Effector memory CD4-positive, alpha-beta T cell (primary cell): ENCODE measurements around the gene PAGE5.

Experiments used
- DNase-seq, 3 donors: peaks; one replicate each; pipeline ENCODE4 v3.0.0-alpha.2; 2020
- H3K27ac ChIP-seq: 2 replicates; pipeline ENCODE4 v1.7.0; 2013; ENCODE audit warnings: mild to moderate bottlenecking, low read length, moderate library complexity; ENCODE audit not compliant: insufficient read depth, poor library complexity, severe bottlenecking
- H3K27me3 ChIP-seq: replicated peaks from 2 replicates; pipeline ENCODE4 v1.7.0; 2013; ENCODE audit warnings: mild to moderate bottlenecking, low read length; ENCODE audit not compliant: insufficient read depth, control insufficient read depth, poor library complexity, severe bottlenecking
- H3K36me3 ChIP-seq: 2 replicates; pipeline ENCODE4 v1.7.0; 2013; ENCODE audit warnings: mild to moderate bottlenecking, low read length, moderate library complexity; ENCODE audit not compliant: control insufficient read depth, insufficient read depth
- H3K4me1 ChIP-seq: 2 replicates; pipeline ENCODE4 v1.7.0; 2013; ENCODE audit warnings: low read length, mild to moderate bottlenecking; ENCODE audit not compliant: control insufficient read depth, insufficient read depth, poor library complexity, severe bottlenecking
- H3K4me3 ChIP-seq: 2 replicates; pipeline ENCODE4 v1.7.0; 2013; ENCODE audit warnings: low read length, low read depth, mild to moderate bottlenecking; ENCODE audit not compliant: insufficient read depth, poor library complexity, severe bottlenecking
- H3K9me3 ChIP-seq: 2 replicates; pipeline ENCODE4 v1.7.0; 2013; ENCODE audit warnings: mild to moderate bottlenecking, low read length, moderate library complexity; ENCODE audit not compliant: control insufficient read depth

The PAGE5 gene

DNA sequence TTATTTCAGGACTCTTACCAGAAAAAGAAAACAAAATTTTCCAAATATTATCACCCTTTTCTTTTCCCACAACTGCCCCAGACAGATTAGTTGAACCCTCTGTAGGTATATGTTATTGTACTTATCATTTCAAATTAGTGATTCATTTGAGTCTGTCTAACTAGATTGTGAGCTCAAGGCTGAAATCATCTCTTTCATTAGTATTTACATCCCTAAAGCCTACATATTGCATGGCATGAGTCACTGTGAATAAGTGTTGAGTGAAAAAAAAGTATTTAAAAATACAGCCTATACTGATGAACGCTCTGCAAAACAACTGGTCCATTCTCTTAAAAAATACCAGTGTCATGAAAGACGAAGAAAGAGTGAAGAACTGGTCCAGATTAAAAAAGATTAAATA, 40.7 kb downstream of the PAGE5 start:
- H3K9me3 ChIP-seq: no peaks in the 10 kb centered on the region
- no peaks in the 10 kb centered on the region for H3K27me3 ChIP-seq
- H3K36me3 ChIP-seq: no peaks in the 10 kb centered on the region
- no peak overlapping the region for H3K4me3 ChIP-seq
- H3K27ac ChIP-seq: no peak overlapping the region
- DNase-seq: no peak
- no peaks in the 10 kb centered on the region for H3K4me1 ChIP-seq

DNA sequence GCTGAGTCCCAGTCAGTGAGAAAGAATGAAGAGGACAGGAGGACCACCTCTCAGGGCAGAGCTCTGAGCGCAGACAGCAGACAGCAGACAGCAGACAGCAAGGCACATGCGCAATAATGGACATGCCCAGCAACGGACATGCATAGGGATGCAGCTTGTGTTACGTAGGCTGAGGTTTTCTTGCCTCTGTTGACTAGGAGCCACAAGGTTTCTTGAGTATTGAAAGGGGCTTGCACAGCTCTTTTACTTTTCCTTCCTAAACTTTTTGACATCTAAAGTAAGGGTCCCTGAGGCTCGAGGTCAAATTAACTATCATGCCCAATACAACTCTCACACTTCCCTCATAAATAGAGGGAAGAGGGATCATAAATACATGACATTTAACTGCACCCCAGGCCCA, 44.7 kb downstream of the PAGE5 start, which contains the start of gene PAGE3:
PAGE3 (minus strand) TSS at position 101 of the 400 bp plus-strand sequence. CDS start 1,013 bp downstream, outside the sequence.
- Histone ChIP-seq H3K4me3 (no peak within 1 kb of the TSS), H3K4me1 (no peaks in the 10 kb centered on the region)

More for the DNA sequence above, 44.7 kb downstream of the PAGE5 start, which contains the start of gene PAGE3:
- no peaks in the 10 kb centered on the region for H3K36me3 ChIP-seq
- DNase-seq: no peak
- H3K27me3 ChIP-seq: no peaks in the 10 kb centered on the region
- no peak within 1 kb of the TSS for H3K27ac ChIP-seq
- H3K9me3 ChIP-seq: no peaks in the 10 kb centered on the region
